Ascending aorta (tissue), 2 donors: ENCODE data around the gene TEF. TPM values are rescaled to one million over a fixed set of nuclear protein-coding genes. Genes with fewer than 3 reads are reported as not detected.
A peak's percentile ranks its signal among the peaks of the same experiment; 100 is the strongest.

Source experiments
- DNase-seq, 2 donors: peaks; one replicate each; pipeline ENCODE4 v3.0.0-alpha.2; 2019; ENCODE audit warnings: low spot score in 2 of 2
- H3K27ac ChIP-seq, 2 donors: fragments of 200-600 bp; sonication (generic); one replicate each; pipeline ENCODE4 v1.5.1; 2016 to 2017; ENCODE audit warnings: mild to moderate bottlenecking in 1 of 2
- H3K27me3 ChIP-seq: fragments of 200-600 bp; sonication (generic); one replicate; pipeline ENCODE4 v1.5.1; 2017
- H3K36me3 ChIP-seq, 2 donors: fragments of 200-600 bp; sonication (generic); one replicate each; pipeline ENCODE4 v1.5.1; 2016
- H3K4me1 ChIP-seq, 2 donors: fragments of 200-600 bp; sonication (generic); one replicate each; pipeline ENCODE4 v1.5.1; 2016 to 2017; ENCODE audit warnings: mild to moderate bottlenecking in 1 of 2
- H3K4me3 ChIP-seq, 2 donors: fragments of 200-600 bp; sonication (generic); one replicate each; pipeline ENCODE4 v1.5.1; 2016 to 2017; ENCODE audit warnings: mild to moderate bottlenecking in 1 of 2
- H3K9me3 ChIP-seq, 2 donors: fragments of 200-600 bp; sonication (generic); one replicate each; pipeline ENCODE4 v1.5.1; 2016
- CTCF ChIP-seq, 3 experiments: fragments of 200-600 bp in 2 of 3; fragments of 450-650 bp in 1 of 3; sonication (generic) in 2 of 3; IDR thresholded peaks; one replicate each; pipeline ENCODE4 v1.5.1; 2016 to 2019; ENCODE audit warnings: antibody characterized with exemption in 3 of 3, mild to moderate bottlenecking in 1 of 3, moderate library complexity in 1 of 3
- intact Hi-C: fragments of 100-400 bp; cut with DNase I; formaldehyde crosslinking; loops from one replicate; pipeline ENCODE4 v1.15.1; 2023
- total RNA-seq: library from RNA; depleted of rRNA; stranded (reverse); fragments of >200 nt; gene quantifications from one replicate; pipeline ENCODE4 v1.1.0, GENCODE V29; 2016

The TEF gene
- total RNA-seq, 1 donor from 2014 or later, result 20.2 TPM

DNA sequence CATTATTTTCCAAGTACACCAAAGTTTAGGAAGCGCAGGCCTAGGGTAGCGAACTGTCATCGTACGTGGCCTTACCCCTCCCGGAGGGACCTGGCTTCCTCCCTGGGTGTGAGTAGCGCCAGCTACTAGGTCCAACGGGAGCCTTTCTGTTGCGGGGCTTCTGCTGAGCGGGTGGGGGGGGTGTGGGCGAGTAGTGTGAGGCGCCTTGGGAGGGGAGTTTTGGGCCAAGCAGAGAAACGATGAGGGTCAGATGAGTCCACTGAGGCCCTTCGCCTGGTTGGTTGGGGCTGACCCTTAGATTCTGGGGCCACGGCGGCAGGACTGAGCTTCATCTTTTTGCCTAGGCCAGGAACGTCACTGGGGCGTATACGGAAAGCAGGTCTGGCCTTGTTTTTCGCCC, 868 bp downstream of the TEF start:
- Histone ChIP-seq H3K27me3 (no peaks in the 10 kb centered on the region), H3K9me3 (no peaks in the 10 kb centered on the region), H3K36me3 (peaks cover 5 to 13% of the 10 kb centered on the region in 2 donors), H3K4me1 (peaks cover 3 to 19% of the 10 kb centered on the region in 2 donors), H3K4me3 (peak overlapping the region; percentile 79 to 87), H3K27ac (peak overlapping the region; percentile 93 to 96)
- no peak for TF ChIP-seq CTCF (IDR thresholded peaks at IDR 0.05)
- peak in 1 of 2 donors; percentile 68 for DNase-seq
- intact Hi-C loops, result loop anchor here (5.0 kb wide), 1 partner anchor 430 kb away; the partner anchor contains the start of gene RBX1

DNA sequence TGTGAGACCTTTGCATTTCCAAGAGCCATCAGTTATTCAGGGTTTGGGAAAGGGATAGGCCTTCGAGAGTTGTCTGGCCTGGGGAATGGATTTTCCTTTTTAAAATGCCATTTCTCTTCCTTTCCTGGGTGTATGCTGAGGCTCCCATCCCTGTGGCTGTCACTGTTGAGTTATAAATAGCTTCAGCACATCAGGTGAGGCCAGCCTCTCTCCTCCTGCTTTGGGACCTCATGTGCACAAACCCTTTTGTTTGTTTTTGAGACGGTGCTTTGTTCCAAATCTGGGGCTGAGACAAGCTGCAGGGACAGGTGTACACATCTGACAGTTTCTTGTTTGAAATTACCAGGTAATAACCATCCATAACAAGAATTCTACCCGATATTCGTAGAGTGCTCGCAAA, 1.3 kb downstream of the TEF start:
- H3K4me1 ChIP-seq, result peaks cover 3 to 19% of the 10 kb centered on the region in 2 donors
- peak overlapping the region; percentile 79 to 87 for H3K4me3 ChIP-seq
- TF ChIP-seq CTCF (IDR thresholded peaks at IDR 0.05), result no peak
- H3K27me3 ChIP-seq, result no peaks in the 10 kb centered on the region
- no peak for DNase-seq
- H3K9me3 ChIP-seq, result no peaks in the 10 kb centered on the region
- peaks cover 7 to 16% of the 10 kb centered on the region in 2 donors for H3K36me3 ChIP-seq
- intact Hi-C loops, result loop anchor here (5.0 kb wide), 1 partner anchor 431 kb away; the partner anchor contains the start of gene RBX1
- peak overlapping the region; percentile 93 to 96 for H3K27ac ChIP-seq

DNA sequence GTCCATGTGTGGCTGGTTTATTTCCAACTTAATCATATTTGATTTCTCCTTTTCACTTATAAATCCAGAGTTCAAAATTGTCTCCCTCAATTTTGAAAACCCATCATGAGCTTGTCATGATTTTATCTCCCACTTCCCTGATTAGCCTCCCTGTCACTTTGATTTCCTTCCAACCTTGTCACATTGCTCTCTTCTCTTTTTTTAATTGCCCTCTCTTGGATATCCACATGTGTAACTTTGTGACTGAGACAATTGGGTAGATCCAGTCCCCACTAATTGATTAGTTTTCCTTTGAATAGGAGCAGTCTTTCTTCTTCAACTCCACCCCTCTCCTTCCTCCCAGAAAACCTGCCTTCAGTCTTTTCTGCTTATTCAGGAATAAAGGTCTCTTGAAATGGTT, 2.4 kb downstream of the TEF start:
- Histone ChIP-seq H3K4me1 (peaks cover 3 to 19% of the 10 kb centered on the region in 2 donors), H3K27ac (peak overlapping the region; percentile 38 to 96), H3K27me3 (no peaks in the 10 kb centered on the region), H3K9me3 (no peaks in the 10 kb centered on the region), H3K4me3 (no peak overlapping the region), H3K36me3 (peaks cover 14 to 26% of the 10 kb centered on the region in 2 donors)
- intact Hi-C loops, result loop anchor here (5.0 kb wide), 1 partner anchor 432 kb away; the partner anchor contains the start of gene RBX1
- no peak for DNase-seq
- no peak for TF ChIP-seq CTCF (IDR thresholded peaks at IDR 0.05)

DNA sequence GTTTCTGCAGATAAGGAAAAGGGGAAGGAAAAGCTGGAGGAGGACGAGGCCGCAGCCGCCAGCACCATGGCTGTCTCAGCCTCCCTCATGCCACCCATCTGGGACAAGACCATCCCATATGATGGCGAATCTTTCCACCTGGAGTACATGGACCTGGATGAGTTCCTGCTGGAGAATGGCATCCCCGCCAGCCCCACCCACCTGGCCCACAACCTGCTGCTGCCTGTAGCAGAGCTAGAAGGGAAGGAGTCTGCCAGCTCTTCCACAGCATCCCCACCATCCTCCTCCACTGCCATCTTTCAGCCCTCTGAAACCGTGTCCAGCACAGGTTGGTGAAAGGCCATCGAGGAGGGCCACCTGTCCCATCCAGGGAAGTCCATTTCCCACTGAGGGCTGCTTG, 5.6 kb downstream of the TEF start:
- no peak for TF ChIP-seq CTCF (IDR thresholded peaks at IDR 0.05)
- Histone ChIP-seq H3K4me1 (peaks cover 0 to 11% of the 10 kb centered on the region in 2 donors), H3K27me3 (no peaks in the 10 kb centered on the region), H3K4me3 (no peak overlapping the region), H3K9me3 (no peaks in the 10 kb centered on the region), H3K27ac (no peak overlapping the region), H3K36me3 (peaks cover 29 to 52% of the 10 kb centered on the region in 2 donors)
- intact Hi-C loops, result no loop called here
- no peak for DNase-seq

GRCh38 chr22:41394012-41394356, 12.2 kb downstream of the TEF start:
- TF ChIP-seq CTCF (IDR thresholded peaks at IDR 0.05), result no peak
- Histone ChIP-seq H3K4me3 (no peak overlapping the region), H3K9me3 (no peaks in the 10 kb centered on the region), H3K4me1 (peaks cover 7 to 14% of the 10 kb centered on the region in 2 donors), H3K27me3 (no peaks in the 10 kb centered on the region), H3K36me3 (peaks cover 57 to 70% of the 10 kb centered on the region in 2 donors), H3K27ac (peak overlapping the region; percentile 69 to 77)
- intact Hi-C loops, result no loop called here
- no peak for DNase-seq
